GM21723 (cell line): ENCODE data around the gene PTAR1.

ENCODE experiments used
- ATAC-seq: cut with Tn5 transposase; IDR thresholded peaks from one replicate; pipeline ENCODE4 v1.9.1; 2021; ENCODE audit warnings: mild to moderate bottlenecking, moderate library complexity; ENCODE audit not compliant: unreplicated experiment

Gene PTAR1

DNA sequence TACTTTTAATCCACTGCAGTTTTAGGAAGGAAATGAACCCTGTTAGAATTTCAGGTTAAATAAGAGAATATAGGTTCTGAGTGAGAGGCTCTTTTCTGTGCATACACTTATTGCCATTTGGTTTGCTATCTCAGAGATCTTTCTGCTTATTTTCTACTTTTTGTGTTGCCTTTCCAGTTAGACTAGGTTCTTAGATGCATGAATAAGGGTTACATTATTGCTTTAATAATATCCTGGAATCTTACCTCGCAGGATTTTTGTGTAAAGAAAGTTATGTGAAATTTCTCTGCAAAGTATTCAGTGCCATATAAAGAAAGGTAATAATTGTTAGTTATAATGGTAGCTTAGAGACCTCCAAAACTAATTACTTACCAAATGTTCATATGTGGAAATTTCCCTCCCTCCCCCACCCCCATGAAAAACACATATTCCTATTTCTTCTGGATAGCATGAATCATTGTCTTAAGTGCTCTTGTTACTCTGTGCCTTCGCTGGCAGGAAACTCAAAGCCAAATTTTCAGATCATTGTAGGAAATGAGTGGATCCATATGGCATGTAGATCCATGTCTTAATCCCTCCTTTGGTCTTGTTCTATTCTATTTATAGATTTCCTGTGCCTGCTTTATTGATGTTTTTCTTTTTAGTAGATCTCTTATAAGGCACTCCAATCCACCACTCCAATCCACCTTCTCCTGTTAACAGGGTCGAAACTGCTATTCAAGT is 84.9 kb downstream of the PTAR1 start:
- ATAC-seq, result no peak

DNA sequence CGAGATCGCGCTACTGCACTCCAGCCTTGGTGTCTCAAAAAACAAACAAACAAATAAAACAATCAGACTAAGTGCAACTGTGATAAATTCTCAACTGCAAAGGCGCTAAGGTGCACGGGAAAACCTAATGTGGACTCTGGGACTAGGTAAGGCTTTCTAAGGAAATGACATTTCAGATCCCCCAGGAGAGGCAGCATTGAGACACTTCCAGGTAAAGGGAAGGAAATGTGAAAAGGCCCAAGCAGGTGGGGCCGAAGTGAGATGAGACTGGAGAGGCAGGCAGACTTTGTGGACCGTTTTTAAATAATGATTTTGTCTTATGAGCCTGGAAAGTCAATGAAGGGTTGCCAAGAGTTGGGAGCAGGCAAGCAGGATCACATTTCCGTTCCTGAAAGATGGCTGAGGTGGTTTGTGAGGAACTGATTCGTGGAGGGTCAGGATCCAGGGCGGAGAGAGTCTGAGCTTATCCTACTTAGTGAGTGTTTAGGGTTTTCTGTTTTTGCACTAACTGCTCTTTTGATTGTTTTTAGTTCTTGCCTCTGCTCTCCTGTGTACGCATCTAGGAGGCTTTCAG is 85.6 kb downstream of the PTAR1 start:
- no peak for ATAC-seq

DNA sequence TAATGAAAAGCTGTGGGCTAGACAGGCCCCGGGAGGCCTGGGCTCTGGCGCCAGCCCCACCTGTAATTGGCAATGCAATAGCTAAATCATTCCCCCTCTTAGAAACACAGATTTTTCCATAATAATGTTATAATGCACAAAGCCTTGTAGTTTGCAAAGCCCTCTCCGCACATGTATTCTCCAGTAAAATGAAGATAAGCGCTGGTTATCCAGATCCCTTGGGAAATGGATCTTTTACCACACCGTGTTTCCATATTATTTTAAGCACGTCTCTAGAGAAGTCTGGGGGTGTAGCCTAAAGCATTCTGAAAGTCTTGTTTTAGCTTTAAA is 86.5 kb downstream of the PTAR1 start:
- ATAC-seq, result no peak

DNA sequence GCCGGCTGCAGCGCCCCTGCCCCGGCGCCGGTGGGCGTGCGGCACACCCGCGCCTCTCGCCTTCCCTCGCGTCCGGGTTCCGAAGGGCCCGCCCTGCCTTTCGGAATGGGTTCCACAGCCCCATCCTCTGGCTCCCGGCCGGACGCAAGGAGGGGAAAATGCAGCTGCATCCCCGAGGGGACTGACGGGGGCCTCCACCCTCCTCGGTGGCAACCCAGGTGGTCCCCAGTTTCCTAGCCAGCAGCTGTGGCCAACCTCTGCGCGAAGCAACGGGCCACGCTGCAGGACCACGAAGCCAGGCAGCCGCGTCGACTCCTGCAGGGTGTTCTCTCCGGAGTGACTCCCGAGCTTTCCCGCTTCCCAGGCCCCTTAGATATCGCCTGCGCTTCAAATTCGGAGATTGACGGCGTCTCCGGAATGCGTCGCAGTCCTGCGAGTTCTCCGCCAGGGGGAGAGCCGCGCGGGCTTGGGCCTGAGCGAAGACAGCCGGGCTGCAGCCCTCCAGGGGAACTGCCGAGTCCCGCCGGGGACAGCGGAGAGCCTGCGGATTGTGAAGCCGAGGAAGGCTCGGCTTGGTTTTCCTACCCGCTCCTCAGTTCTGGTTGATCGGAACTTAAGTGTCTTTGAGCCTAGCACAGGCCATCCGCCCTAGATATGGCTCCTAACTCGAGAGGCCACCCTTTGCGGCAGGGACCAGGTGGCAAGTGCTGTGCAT is 87.1 kb downstream of the PTAR1 start:
- peak; percentile 93 for ATAC-seq

DNA sequence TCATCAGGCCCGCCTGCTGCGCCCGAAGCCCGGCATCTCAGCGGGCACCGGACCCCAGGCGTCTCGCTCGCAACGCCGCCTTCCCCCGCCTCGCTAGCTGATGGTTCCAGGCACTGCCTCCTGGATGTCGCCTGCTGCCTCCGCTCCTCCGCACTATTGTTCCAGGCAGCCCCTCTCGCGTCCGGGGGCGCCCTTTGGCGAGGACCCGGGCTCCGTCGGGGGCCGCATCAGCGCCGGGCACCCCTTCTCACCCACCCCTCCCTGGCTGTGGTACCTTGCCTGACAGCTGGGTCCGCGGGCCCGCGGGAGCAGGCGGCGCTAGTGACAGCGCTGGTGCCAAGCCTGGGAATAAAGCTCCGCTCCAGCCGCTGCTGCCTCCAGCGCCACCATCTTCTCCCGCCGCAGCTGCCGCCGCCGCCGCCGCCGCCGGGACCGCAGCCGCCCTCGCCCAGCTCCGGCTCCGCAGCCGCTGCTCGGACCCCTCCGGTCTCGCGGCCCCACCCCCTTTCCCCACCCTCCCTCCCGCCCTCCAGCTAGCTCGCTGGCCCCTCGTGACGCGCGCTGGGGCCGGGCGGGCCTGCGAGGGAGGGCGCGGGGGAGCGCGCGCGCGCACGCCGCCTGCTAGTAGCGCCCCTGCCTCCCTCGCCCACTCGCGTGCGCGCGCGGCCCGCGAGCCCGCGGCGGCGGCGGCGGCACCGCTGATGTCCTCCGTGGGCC is 87.8 kb downstream of the PTAR1 start, which contains the start of gene APBA1:
Gene APBA1 (minus strand): TSS at position 493 of the 717 bp plus-strand sequence.
- ATAC-seq, result peak; percentile 52

DNA sequence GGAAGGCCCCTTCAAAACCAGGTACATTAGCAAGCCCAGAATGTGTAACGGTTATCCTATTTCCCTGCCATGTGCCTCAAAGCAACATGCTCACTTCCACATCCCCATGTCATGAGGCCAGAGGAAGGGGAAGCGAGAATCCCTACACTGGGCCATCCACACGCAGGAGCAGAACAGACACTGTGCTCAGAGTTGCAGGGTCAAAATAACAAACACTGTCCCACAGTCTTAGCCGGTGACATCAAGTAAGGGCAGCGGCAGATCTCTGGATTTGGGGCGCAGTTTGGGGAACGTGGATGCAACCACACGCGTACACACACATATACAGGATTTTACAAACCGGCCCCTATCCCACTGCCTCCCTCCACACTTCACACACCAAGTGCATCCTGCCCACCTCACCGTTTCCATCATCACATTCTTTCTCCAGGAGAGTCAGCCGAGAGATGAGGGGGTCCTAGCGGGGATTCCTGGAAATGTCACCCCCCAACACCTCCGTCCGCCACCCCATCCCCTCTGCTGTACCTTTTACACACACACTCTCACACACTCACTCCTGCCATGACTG is 88.4 kb downstream of the PTAR1 start:
- no peak for ATAC-seq

DNA sequence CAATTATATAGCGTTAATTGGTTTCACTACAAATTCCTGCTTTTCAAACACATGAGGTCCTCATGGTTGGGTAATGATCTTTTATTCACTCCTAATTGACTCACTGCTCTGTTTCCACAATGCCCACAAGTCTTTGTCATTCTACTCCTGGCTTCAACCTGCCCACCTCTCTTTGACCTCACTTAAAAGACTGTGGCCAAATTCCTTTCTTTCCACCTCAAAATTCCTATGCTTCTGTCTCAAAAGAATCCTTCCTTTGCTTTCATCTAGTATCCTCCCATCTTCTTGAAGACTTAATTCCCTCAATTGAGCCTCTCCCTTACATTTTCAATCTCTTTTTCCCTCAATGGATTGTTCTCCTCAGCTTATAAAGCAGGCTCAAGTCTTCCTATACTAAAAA is 92.5 kb downstream of the PTAR1 start:
- ATAC-seq, result no peak

DNA sequence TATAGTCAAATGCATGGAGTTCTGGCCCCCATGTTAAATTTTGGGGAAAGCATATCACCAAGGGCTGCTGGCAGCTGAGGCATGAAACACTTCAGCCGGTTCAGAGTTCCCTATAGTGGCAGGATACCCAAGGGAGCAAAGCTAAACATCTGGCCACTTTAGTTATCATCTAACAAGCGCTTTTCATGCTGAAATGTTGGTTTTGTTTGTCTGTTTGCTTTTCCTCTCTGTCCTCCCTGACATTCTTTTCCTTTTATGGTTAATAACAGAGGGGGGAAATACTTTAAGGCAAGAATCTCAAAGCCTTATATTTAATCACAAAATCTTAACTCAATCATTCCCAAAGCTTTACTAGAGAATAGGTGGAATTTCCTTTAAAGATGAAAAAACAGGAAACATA is 99.5 kb downstream of the PTAR1 start:
- ATAC-seq, result no peak
